ENCODE measurements around the gene C1QTNF1.
A peak's percentile ranks its signal among the peaks of the same experiment; 100 is the strongest.
"Not testable (repeated sequence)": the region's sequence is repeated elsewhere in the genome, so short reads cannot be mapped to it uniquely, and the experiment has no call there.

Gene C1QTNF1

DNA sequence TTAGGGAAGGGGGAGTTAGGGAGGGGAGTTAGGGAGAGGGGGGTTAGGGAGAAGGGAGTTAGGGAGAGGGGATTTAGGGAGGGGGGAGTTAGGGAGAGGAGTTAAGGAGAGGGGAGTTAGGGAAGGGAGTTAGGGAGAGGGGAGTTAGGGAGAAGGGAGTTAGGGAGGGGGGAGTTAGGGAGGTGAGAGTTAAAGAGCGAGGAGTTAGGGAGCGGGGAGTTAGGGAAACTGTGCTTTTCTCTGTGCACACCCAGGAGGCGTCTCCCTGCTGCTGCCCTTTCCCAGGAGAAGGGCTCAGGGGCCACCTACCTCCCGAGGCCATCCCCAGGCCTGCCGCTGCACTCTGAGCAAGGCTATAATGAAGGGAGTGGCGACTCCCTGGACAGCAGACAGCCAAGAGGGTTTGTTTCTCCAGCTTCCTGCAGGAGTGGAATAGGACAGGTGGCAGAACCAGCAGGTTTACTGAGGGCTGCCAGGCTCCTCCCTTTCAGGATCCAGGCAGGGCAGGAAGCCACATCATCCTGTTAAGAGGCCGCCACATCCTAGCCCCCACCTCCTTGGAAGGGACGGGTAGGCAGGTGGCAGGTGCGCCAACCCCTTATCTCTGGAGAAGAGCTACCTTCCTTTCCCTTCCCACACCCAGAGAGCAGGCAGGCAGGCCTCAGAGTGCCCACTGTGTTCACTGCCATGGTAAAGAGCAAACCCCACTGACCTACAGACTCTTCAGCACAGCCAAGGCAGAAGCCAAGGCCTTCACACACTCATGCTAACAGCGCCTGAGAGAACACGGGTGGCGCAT is 18.7 kb upstream of the C1QTNF1 start:
- DNase-seq (ENCODE audit: low spot score): no peak

DNA sequence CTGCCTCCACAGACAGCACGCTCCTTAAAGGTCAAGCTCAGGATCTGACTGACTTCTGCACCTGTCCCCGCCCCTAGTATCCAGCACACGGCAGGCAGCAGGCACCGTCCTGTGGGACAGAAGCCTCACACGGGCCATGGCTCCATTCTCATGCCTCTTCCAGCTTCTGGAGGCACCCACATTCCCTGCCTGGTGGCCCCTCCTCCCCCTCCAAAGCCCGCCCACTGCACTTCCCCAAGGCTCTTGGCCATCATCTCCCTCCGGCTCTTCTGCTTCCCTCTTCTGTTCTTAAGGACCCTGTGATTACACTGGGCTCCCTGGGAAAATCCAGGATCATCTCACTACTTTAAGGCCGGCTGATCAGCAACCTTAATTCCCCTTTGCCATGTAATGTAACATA is 17.9 kb upstream of the C1QTNF1 start:
- DNase-seq (ENCODE audit: low spot score): no peak

DNA sequence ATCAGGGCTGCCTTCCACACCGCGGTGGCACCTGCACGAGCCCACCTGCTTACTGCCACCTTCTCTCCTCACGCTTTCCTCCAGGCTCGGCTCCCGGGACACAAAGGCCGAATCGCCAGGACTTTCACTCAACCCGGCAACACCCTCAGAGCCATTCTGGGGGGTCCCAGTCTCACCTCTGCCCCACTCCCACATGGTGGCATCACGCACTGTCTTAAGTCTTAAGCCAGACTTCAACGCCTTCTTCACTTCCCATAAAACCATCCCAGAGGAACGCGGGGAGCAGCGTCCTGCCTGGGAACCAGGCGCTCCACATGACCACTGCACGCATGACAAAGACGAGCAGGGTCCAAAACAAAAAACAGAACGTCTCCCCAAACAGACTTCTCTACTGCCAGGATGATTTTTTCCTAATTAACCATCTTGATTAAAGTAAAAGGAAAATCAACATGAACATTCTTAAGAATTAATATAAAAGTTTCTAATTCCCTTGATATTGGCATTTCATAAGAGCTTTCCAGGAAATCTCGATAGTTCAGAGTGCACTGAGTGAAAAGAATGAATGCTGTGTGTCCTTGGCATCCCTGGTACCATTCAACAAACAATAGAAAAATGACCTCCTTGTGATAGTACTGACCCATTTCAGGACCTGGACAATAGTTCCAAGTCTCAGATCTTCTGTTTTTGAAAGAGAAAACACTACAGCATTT is 17.0 kb upstream of the C1QTNF1 start:
- DNase-seq (ENCODE audit: low spot score): no peak

DNA sequence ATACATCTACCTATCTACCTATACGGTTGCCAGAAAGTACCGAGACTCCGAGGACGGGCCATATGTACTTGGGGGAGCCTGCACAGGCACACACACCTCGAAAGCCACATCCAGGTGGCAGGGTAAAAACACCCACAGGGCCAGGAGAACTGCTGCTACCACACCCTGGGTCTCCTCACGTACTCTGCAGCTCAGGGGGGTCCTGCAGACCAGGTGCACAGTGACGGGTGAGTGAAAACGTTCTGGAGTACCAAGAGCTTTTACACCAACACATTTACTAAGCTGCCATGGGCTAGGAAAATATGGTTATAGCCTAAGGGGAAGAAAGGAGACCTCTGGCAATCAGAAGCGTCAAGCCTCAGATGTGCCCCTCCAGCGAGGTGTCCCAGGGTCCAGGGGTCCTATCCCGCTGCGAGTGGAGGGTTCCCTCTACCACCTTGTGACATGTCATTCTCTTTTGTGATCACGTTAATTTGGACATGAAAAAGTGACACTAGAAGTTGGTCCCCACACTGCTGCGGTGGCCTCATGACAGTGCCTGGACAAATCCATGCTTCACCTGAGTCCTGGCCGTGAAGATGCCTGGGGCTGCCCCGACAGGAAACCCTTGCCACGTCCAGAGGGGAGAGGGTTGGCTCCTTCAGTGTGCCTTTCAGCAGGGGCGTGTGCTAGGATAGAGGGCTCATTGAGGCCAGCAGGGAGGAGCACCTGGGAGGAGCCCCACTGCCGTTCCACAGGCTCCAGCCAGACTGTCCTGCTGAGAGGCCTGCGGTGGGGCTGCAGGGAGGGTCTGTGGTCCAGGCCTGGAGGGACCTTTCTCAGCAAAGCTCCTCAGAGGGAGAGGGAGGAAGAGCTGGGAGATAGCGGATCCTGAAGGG is 16.2 kb upstream of the C1QTNF1 start:
- DNase-seq (ENCODE audit: low spot score): no peak

DNA sequence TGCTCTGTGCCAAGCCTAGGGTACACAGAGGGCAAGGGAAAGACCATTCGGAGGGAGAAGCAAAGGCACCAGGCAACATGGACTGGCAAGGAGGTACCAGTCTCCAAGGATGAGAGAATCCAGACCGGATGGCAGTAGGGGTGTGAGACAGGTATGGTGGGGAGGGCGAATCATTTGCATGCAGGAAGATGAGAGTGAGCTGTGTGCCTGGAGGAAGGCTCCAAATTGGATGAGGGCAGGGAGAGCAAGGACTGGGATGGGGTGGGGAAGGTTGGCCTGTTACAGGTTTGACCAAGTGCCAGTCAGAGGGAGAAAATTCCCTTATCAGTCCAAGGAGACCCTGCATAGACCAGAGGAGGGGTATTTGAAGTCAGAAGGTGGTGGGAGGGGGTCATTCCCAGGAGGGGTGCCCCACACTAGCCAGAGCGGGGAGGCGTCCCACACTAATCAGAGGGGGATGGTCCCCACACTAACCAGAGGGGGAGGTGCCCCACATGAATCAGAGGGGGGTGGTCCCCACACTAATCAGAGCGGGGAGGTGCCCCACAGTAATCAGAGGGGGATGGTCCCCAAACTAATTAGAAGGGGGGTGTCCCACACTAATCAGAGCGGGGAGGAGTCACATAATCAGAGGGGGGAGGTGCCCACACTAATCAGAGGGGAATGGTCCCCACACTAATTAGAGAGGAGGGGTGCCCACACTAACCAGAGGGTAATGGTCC is 15.1 kb upstream of the C1QTNF1 start:
- no peak for DNase-seq (ENCODE audit: low spot score)

DNA sequence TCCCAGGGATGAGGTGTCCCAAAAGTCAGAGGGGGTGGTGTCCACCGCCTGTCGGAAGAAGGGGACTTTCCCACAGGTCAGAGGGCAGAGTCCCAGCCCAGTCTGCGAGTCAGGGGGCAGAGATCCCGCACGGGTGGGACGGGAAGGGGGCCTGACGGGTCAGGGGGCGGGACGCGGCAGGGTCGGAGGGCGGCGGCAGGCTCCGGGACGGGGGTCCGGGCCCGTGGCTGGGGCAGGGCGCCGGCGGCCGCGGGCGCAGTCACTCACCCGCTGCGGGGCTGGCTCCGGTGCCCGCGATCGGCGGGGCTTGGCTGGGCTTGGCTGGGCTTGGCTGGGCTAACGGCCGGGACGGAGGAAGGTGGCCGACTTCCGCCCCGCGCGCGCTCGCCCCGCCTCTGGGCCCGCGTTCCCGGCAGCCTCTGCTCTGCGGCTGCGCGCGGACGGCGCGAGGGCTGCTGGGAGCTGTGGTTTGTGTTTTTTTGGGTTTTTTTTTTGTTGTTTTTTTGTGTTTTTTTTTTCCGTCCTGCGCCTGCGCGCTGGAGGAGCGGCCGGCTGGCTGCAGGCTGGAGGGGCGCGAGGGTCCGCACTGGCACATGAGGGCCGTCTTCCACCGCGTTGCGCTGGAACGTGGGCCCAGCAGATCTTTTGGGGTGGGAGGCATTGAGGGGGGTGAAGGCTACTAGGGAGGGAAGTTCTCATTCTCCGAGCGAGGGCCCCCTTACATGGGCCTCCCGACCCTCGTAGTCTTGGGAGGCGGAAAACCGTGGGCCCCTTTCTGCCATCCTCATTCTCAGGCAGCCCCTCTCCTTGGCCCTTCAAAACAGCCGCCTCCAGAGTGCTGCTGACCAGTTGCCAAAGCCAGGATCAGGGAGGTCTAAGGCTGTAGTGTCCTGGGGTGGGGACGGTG is 14.3 kb upstream of the C1QTNF1 start, which contains the start of gene CANT1:
Gene CANT1 (minus strand): TSS at position 368 of the 907 bp plus-strand sequence. CDS start 12,142 bp downstream, outside the sequence.
- peak; percentile 94 for DNase-seq (ENCODE audit: low spot score)

DNA sequence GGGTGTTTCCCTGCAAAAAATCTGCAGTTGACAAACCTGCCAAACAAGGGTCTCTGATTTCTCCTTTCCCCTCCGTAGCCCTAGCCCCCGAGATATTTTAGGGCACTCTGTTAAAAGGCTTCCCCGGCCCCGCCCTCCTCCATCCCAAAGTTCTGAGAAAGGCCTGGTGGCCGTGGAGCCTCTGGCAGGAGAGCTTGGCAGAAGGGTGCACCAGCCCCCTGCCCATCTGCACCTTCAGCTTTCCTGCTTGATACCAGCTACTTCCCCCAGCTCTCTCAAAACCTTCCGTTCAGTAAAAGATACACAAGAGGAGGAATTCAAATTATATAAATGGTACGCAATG is 13.7 kb upstream of the C1QTNF1 start:
- no peak for DNase-seq (ENCODE audit: low spot score)

DNA sequence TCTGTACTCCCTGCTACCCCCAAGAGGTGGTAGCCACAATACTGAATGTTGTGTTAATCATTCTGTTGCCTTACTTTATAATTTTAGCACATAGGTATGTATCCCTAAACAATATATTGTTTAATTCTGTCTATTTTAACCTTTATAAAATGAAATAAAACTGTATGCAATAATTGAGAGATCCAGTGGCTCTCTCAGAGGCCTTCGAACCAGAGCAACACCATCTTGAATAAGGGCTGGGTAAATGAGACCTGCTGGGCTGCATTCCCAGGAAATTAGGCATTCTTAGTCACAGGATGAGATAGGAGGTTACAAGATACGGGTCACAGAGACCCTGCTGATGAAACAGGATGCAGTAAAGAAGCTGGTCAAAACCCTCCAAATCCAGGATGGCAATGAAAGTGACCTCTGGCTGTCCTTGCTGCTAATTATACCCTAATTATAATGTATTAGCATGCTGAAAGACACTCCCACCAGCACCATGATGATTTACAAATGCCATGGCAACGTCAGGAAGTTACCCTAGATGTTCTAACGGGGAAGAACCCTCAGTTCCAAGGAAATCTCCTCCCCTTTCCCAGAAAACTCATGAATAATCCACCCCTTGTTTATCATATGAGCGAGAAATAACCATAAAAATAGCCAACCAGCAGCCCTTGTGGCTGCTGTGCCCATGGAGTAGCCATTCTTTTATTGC is 12.4 kb upstream of the C1QTNF1 start:
- no peak for DNase-seq (ENCODE audit: low spot score)

DNA sequence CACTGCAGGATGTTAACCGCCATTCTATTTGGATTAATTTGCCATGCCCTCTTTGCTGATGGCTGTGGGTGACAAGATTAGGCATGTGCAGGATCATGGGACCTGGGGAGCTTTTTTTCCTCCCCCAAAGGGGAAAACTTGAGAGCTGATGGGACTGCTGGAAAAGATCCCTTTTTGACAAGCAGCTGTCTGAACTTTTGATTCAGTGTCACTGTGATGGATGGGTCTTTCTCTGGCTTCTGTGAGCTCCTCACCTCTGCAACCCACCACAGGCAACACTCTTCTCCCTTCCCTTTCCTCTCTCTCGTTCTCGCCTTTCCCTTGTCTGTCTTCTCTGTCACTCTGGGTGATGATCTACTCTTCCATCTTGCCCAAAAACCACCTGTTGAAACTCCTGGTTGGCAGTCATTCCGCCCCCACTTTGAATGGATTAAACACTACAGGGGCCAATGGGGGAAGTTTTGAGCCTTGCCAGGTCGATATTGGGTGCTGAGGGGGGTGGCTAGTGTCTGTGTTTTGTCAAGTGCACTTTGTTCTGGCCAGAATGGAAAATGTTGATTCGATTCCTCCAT is 11.3 kb upstream of the C1QTNF1 start:
- no peak for DNase-seq (ENCODE audit: low spot score)

DNA sequence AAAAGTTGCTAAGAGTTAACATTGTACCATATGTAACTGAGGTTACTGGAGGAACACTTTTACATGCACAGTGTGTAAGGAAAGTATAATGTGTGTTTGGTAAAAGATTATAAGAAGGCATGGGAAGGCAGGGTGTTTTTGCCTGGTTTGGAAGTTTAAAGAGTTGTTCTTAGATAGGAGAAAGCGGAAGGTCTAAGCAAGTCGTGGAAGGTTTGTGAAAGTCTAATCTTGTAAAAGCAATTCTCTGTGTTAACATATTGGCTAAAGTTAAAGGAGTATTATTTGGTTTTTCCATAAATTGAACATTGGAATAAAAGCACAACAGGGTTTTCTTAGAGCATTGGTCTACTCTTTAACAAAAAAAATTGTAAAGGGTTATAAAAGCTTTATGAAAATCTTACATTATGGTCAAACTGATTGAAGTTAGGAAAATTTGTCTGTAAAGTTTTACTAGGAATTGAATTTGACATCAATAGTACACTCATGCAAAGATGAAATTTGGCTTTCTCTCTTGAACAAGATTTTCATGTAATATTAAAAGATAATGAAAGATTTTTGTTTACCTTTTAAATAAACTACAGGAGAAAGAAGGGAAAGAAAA is 9.7 kb upstream of the C1QTNF1 start:
- DNase-seq (ENCODE audit: low spot score): no peak

DNA sequence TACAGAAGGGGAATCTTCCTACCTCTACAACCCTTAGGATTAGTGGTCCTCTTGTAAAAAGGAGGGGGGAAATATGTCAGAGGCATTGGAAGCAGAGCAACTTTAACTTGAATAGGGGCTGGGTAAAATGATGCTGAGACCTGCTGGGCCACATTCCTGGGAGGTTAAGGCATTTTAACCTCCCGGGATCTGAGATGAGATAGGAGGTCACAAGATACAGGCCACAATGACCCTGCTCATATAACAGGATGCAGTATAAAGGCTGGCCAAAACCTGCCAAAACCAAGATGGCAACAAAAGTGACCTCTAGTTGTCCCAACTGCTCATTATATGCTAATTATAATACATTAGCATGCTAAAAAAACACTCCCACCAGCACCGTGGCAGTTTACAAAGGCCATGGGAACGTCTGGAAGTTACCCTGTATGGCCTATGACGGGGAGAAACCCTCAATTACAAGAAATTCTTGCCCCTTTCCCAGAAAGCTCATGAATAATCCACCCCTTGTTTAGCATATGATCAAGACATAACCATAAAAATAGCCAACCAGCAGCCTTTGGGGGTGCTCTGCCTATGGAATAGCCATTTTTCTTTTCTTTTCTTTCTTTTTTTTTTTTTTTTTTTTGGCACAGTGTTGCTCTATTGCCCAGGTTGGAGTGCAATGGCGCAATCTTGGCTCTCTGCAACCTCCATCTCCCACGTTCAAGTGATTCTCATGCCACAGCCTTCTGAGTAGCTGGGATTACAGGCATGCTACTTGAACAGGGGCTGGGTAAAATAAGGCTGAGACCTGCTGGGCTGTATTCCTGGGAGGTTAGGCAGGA is 6.2 kb upstream of the C1QTNF1 start:
- DNase-seq (ENCODE audit: low spot score): no peak

DNA sequence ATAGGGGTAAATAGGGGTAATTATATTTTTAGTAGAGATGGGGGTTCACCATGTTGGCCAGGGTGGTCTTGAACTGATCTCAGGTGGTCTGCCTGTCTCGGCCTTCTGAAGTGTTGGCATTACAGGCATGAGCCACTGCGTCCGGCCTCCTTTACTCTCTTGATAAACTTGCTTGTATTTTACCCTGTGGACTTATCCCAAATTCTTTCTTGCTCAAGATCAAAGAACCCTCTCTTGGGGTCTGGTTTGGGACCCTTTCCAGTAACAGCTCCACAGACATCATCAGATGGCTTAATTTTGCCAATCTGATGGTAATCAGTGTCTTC is 5.6 kb upstream of the C1QTNF1 start:
- no peak for DNase-seq (ENCODE audit: low spot score)

DNA sequence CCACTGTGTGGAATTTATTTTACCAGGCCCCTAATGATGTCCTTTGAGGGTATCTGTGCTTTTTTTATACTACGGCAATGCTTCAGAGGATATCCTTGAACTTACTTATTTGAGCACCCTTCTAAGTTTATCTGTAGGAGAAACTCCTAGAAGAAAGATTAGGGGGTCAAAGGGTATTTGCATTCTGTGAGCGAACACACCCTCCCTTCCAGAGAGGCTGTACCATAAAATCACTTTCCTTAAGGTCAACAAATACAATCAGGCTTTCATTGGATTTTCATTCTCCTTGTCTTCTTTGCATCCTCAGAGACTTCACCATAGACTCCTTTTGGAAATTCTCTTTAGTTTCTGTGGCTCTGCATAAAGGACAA is 4.7 kb upstream of the C1QTNF1 start:
- DNase-seq (ENCODE audit: low spot score): no peak

DNA sequence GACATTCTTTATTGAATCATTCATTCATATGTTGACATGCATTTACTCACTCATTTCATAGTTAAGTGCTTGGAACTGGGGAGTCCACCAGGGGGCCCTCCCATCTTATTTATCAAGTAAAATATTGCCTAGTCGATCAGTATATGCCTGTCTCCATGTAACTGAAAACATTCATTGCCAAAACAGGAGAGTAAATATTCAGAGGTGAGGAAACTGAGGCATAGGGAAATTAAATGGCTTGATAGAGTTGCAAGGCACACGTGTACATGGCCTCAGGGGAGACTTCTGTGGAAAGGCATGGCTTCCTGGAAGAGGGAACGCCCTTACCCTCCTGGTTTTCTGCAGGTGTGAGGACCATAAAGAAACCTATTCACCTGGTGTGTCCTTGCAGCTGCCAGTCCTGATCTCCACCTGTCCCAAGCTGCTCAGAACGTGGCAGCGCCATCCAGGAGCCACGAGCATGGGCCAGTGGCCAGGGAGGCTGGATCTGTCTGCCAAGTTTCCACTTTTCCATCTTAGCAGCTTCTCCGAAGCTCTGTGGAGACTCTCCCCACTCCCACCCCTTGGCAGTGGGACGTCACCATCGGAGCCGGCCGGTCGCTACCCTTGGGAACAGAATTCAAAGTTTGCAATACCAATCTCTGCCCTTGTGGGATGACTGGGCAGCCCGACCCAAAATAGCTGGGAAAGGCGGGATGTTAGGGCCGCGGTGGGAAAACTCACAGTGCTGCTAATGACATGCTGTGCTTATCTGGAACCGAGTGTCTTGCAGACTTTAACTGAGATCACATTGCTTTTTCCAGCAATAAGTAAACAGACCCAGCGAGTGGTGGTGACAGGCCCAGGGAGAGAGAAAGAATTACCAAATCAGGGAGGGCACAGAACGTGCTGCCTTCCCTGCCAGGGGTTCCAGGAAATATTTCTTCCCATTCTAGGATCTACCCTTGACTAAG is 4.1 kb upstream of the C1QTNF1 start:
- no peak for DNase-seq (ENCODE audit: low spot score)

DNA sequence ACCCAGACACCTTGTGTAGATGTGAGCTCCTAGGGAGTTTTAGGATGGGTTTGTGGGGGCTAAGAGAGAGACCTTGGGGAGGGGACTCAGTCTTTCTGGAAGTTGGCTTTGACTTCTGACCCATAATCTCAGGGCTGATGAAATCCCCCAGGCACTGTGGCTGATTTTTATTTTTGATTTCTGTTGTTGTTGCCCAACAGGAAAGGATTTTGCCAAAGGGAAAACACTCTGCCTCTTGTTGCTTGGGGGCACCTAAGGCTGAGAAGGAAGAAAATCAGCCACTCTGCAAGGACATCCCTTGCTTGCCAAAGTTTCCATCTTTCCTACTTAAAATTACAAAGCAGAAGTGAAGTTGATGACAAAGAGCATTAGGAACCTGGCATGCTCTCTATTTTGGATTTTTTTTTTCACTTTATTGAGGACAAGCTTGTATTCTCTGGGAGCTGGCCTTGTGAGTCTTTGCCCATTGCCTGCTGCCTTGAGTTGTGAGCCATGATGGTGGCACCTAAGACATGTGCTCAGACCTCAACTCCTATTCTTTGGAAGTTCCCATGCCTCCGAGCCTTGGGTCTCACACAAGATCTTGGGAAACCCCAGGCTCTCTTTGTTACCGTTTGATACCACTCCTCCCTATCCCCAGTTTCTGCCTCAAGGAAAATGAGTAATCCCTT is 3.2 kb upstream of the C1QTNF1 start:
- no peak for DNase-seq (ENCODE audit: low spot score)

DNA sequence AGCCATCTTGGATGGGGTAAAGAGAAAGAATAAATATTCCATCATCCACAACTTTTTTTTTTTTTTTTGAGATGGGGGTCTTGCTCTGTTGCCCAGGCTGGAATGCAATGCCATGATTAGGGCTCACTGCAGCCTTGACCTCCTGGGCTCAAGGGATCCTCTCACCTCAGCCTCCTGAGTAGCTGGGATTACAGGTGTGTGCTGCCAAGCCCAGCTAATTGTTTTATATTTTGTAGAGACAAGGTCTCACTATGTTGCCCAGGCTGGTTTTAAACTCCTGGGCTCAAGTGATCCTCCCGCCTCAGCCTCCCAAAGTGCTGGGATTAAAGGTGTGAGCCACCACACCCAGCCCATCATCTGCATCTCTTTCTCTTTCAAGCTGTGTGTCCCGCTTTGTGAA is 2.0 kb upstream of the C1QTNF1 start:
- not testable (repeated sequence) for DNase-seq (ENCODE audit: low spot score)

DNA sequence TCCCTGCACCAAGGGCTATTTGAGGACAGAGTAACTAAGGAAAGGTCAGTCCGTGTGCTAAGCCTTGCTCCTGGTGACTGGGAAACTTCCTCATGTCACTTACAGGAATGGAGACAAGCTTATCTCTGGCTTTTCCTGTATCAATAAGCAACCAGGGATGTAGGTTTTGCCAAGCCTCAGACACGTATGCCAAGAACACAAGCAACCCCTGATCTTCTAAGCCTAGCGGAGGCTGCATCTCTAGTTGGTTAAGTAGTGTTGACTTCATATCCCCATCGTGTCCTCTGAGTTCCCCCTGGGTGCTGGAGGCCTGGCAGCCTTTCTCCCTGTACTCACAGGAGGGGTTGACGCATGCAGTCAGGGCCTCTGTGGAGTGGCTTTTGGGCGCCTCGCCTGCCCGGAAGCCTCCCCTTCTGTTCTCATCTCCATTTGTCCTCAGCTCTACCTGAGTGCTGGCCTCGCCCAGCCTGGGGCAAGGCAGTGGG is 1.4 kb upstream of the C1QTNF1 start:
- no peak for DNase-seq (ENCODE audit: low spot score)
